Gastroesophageal sphincter (tissue), 3 donors: ENCODE results near the gene LGMN.

Experiments used
- CTCF ChIP-seq, 4 experiments: fragments of 200-600 bp in 2 of 4; fragments of 450-650 bp in 2 of 4; sonication (generic) in 1 of 4; IDR thresholded peaks; one replicate each; pipeline ENCODE4 v1.5.1; 2017 to 2019; ENCODE audit warnings: antibody characterized with exemption in 4 of 4, mild to moderate bottlenecking in 2 of 4, moderate library complexity in 2 of 4
- POLR2A ChIP-seq, 2 donors: fragments of 450-650 bp; IDR thresholded peaks; one replicate each; pipeline ENCODE4 v1.6.1; 2017; ENCODE audit warnings: antibody characterized with exemption in 2 of 2, mild to moderate bottlenecking in 2 of 2, moderate library complexity in 1 of 2
- POLR2AphosphoS5 ChIP-seq: sonication (generic); formaldehyde crosslinking; IDR thresholded peaks from one replicate; pipeline ENCODE4 v1.6.1; 2017; ENCODE audit warnings: antibody characterized with exemption

- no peak for TF ChIP-seq POLR2A (IDR thresholded peaks at IDR 0.05)
- TF ChIP-seq CTCF (IDR thresholded peaks at IDR 0.05) = no peak
- no peak for TF ChIP-seq POLR2AphosphoS5
Measured at GRCh38 chr14:92663049-92663448, 85.4 kb downstream of the LGMN start.
